OCI-LY7 (cell line): ENCODE data around the gene CPEB1.

ENCODE experiments used
- EZH2phosphoT487 ChIP-seq: fragments of 200-600 bp; sonication (generic); IDR thresholded peaks from 2 replicates; pipeline ENCODE4 v1.6.1; 2018; ENCODE audit warnings: low read depth, borderline replicate concordance, mild to moderate bottlenecking, mixed run types, antibody characterized with exemption, low read length, moderate library complexity, mixed read lengths
- TF ChIP-seq, protein P1 (sequence below): fragments of 200-600 bp; sonication (generic); conservative IDR thresholded peaks from 2 replicates; pipeline ENCODE4 v1.5.1; 2014; ENCODE audit warnings: mild to moderate bottlenecking, antibody characterized with exemption, low read length, moderate library complexity, mixed read lengths

DNA sequence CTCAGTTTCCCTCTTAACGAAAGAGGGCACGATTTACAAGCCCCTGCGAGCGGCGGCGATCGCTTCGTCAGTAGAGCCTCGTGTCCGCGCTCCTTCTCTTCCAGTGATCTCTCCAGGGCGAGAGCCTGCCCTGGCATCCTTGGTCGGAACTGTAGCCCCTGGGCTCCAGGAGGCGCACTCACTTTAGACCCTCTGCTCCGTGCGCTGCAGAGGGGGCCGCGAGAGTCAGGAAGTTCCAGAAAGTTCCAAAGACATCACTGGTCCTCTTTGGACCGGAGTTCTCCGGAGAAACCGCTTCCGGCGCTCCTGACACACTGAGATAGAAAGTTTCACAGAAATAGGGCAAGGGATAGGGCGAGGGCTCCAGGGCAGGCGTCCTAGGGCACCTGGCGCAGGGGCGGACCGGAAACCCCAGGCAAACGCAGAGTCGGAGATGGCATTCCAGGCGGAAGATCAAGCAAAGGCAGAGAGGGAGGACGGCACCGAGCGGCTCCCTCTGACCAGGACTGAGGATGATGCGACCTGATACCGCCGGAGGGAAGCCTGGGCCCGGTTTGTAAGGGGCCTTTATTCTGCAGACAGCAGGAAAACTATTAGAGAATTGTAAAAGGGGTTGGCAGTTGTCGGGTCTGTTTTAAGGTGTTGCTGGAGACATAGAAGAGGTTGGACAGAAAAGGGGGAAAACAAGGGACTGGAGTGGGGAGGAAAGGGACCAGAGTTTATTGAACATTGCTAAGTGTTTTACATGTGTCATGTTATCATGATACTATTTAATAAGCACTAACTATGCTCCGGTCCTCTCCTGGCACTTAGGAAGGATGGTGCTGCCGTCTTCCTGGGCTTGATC lies 1.3 kb upstream of the CPEB1 start:
- TF ChIP-seq, protein P1, sequence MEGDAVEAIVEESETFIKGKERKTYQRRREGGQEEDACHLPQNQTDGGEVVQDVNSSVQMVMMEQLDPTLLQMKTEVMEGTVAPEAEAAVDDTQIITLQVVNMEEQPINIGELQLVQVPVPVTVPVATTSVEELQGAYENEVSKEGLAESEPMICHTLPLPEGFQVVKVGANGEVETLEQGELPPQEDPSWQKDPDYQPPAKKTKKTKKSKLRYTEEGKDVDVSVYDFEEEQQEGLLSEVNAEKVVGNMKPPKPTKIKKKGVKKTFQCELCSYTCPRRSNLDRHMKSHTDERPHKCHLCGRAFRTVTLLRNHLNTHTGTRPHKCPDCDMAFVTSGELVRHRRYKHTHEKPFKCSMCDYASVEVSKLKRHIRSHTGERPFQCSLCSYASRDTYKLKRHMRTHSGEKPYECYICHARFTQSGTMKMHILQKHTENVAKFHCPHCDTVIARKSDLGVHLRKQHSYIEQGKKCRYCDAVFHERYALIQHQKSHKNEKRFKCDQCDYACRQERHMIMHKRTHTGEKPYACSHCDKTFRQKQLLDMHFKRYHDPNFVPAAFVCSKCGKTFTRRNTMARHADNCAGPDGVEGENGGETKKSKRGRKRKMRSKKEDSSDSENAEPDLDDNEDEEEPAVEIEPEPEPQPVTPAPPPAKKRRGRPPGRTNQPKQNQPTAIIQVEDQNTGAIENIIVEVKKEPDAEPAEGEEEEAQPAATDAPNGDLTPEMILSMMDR, result no peak
- TF ChIP-seq EZH2phosphoT487, result no peak
